CD4-positive, alpha-beta T cell treated with Interleukin-15 for 1 hour (primary cell): ENCODE measurements around the gene BCL2L12.
A peak's percentile ranks its signal among the peaks of the same experiment; 100 is the strongest.

Source experiments
- DNase-seq: peaks from one replicate; pipeline ENCODE4 v3.0.0-alpha.2; 2020

BCL2L12 gene

DNA sequence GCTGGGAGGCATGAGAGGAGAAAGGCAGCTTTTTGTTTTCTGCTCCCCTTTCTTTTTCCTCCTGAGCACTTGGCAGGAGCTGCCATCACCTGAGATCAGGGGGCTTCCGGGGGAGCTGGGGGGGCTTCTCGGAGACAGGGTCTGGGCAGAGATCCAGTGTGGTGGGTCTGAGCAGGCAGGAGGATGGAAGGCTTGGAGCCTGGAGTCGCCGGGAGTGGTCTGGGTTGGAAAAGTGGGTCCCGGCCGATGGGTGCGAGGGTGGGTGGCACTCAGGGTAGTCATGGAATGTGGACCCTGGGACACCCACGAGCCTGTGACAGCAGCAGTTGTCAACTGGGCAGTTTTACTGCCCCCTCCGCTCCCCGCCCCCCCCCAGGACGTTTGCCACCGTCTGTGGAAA is 21.4 kb downstream of the BCL2L12 start:
- no peak for DNase-seq

DNA sequence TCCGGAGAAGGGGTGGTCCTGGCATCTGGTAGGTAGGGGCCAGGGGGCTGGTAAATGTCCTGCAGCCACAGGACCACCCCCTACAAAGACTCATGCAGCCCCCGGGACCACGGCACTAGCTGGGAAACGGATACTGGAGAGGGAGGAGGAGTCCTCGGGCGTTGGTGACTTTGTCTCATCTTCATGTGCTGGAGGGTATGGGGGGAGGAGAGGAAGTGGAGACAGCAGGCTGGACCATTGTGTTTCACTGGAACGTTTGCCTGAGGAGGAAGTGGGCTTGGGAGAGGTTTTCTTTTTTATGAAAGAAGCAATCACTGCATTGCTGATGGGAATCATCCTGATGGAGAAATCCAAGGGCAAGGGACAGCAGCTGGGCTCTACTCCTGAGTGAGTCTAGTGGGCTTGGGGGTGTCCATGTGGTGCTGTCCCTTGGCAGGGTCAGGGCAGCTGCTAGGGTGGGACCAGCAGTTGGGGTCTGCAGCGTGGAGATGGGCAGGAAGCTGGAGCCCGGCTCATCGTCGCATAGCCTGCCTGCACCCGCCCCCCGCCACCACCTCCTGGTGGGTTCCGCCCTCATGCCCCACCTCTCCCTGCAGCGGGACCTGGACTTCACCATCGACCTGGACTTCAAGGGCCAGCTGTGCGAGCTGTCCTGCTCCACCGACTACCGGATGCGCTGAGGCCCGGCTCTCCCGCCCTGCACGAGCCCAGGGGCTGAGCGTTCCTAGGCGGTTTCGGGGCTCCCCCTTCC is 22.0 kb downstream of the BCL2L12 start:
- DNase-seq: no peak

DNA sequence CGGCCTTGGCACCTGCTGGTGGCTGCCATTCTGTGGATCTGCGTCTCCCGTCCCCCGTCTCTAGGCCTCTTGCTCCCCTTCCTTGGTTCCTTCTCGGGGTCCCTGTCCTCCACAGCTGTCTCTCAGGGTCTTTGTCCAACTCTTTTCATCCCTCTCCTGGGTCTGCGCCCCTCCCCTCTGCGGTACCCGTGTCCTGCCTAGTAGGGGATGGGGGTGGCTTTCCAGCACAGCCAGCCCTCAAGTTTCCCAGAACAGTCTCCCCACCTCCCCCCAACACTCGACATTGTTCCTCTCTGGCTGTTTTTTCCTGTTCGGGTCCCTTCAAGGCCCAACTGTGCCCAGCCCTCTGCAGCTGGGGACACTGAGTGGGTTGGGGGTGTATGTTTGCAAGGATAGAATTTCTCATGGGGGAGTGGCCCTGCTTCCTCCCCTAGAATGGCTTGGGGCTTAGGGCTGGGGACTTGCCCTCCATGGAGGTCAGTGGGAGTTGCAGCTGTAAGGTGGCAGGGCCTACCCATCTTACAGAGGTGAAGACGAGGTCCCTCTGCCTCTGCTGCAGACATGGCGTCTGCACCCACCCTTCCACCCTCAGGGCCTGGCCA is 22.9 kb downstream of the BCL2L12 start:
- no peak for DNase-seq

DNA sequence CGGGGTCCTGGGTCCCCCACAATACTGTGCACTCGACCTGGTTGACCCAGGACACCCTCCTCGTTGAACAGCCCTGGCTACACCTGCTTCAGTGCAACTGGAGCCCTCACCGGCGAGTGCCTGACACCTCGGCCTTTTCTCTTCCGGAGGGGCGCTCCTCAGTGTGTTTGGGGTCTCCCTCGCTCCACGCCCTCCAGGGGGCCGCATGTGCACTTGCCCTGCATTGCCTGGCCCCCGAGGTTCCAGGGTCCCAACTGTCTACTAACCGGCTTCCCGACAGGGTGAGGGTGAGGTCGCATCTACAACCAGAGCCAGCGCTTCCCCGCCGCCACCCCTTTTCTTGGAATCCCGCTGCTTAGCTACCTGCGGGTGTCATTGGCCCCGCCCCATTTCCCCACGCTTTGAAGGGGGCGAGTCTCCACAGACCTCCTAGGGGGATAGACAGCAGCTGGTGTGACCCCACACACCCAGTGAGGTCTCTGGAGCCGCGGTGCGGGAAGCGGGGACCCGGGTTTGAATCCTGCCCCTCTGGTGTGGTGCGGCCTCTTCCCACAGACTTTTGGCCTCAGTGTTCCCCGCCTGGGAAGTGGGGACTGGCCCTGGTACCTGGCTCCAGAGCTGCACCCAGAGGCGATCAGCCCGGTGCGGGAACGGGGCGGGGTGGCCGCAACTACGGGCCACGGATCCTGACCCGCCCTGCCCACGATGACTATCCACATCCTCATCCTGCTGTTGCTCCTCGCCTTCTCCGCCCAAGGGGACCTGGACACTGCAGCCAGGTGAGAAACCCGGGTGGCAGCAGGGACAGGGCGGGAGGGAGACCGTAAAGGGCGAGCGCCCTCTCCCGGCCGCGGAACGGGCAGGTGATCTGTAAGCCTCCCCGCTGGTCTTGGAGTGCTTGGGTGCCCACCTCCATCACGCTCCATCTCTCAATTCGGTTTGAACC is 23.7 kb downstream of the BCL2L12 start, which contains the start of gene ADM5:
Gene ADM5 (plus strand): TSS at position 462 of the 946 bp plus-strand sequence. CDS start 244 bp downstream, at position 706.
- peak; percentile 37 for DNase-seq

DNA sequence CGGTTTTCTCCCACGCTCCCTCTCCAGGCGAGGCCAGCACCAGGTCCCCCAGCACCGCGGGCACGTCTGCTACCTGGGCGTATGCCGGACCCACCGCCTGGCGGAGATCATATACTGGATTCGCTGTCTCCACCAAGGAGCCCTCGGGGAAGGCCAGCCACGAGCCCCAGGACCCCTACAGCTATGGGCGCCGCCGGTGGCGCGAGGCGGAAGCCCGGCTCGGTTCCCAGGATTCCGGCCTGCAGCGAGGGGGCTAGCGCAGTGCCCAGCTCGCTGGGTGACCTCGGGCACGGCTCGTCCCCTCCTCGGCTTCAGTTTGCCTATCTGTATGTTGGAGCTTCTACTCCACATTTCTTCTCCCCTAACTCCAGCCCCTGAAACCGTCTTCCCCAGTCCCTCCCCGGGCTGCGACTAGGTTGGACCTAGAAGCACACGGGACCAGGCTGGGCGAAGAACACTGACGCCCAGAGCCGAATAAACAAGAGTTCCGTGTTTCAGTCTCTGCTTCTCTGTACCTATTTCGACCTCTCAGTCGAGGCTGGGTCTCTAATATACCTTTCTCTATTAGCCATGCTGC is 24.4 kb downstream of the BCL2L12 start:
- DNase-seq: no peak

DNA sequence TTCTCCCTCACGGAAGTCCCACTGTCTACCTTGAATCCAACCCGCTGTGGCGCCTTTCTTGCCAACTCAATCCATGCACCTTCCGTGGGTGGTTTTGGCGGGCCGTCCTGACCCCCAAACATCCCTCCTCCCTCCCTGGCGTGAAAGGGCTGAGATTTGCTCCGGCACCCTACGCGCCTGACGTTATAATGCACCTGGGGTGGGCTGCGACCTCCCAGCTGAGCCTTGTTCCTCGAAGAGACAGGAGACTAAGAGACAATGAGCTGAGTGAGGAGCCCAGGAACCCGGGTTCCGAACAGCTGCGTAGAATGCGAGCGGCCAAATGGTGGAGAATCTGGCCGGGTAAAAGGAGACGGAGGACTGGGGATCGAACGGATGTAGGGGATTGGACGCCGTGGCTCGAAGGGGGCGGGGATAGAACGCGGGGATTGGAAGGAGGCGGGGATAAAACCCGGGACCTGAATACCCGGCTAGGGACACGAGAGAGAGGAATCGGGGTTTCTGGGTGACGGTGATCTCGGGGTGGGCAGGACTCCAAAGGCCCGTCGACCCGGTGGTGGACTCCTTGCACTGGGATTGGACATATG is 25.0 kb downstream of the BCL2L12 start, which contains the start of gene CPT1C:
Gene CPT1C (plus strand): TSS at position 461 of the 587 bp plus-strand sequence. CDS start 1,137 bp downstream, outside the sequence.
- peak; percentile 55 for DNase-seq

DNA sequence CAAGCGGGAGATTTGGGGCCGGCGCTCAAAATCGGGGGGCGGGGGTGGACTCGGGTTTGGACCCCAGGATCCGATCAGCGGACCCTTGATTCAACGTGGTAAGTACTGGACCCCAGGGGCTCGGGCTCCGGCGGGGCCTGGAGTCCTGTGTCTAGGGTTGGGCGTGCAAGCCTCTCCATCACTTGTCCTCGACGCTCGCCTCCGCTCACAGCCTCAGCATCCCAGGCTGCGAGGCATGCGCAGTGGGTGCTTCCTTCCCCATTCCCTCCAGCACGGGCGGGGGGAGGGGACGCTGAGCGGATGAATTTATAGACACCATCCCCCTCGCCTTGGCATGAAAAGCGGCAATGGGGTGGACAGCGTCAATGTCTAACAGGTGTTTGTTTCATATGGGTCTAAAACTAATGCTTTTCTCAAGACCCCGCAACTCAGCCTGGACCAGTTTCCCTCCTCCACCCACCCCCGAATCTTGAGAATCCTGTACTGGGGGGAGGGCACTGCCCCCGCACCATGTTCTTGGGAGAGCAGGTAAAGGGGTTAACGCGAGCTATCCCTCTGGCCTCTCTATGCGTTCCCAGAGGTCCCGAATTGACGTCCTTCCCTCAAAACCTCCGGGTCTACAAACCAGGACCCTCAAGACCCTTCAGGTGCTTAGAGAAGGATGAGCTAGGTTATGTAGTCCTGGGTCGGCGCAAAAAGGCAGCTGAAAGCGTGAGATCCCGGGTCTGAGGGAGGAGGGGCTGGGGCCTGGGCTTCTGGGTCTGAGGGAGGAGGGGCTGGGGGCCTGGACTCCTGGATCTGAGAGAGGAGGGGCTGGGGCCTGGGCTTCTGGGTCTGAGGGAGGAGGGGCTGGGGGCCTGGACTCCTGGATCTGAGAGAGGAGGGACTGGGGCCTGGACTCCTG is 25.8 kb downstream of the BCL2L12 start:
- no peak for DNase-seq

DNA sequence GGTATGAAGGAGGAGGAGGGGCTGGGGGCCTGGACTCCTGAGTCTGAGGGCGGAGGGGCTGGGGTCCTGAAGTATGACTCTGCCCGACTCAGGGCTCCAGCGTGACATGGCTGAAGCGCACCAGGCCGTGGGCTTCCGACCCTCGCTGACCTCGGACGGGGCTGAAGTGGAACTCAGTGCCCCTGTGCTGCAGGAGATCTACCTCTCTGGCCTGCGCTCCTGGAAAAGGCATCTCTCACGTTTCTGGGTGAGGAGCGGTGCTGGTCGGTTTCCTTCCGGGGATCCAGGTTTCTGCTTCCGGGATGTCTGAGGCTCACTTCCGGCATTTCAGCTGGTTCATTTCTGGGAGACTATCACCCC is 26.4 kb downstream of the BCL2L12 start:
- no peak for DNase-seq

DNA sequence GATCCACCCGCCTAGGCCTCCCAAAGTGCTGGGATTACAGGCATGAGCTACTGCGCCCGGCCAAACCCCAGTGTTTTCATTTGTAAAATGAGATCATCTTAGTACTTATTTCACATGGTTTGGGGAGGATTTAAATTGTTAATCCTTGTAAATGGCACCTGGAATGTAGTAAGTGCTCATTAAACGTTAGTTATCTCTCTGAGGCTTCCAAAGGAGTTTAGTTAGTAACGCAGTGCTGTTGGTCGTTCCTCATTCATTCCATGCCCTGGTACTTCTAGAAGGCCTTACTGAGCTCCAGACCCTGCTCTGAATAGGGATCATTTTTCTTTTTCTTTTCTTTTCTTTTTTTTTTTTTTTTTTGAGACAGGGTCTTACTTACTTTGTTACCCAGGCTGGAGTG is 30.4 kb downstream of the BCL2L12 start:
- no peak for DNase-seq

DNA sequence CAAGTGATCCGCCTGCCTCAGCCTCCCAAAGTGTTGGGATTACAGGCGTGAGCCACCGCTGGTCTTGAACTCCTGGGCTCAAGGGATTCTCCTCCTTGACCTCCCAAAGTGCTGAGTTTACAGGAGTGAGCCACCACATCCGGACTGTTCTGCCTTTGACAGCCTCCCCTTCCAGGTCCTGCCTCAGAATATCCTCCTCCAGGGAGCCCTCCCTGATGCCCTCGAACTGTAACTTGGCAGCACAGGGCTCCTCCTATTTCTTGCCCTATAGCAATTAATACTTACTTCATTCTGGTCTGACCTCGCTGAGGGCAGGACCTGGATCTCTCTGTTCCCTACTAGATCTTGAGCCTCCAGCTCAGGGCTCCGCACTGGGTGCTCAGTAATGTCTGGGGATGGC is 31.1 kb downstream of the BCL2L12 start:
- DNase-seq: no peak

DNA sequence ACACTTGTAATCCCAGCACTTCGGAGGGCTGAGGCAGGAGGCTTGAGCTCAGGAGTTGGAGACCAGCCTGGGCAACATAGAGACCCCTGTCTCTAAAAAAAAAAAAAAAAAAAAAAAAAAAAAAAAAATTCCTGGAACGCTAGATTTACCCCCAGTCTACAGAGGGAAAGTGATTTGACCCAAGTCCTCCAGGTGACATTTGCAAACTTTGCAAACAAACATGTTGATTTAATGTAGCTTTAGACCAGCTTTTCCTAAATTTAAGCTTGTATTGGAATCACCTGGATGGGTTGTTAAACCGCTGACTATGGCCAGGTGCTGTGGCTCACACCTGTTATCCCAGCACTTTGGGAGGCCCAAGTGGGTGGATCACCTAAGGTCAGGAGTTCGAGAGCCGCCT is 33.6 kb downstream of the BCL2L12 start:
- DNase-seq: no peak

DNA sequence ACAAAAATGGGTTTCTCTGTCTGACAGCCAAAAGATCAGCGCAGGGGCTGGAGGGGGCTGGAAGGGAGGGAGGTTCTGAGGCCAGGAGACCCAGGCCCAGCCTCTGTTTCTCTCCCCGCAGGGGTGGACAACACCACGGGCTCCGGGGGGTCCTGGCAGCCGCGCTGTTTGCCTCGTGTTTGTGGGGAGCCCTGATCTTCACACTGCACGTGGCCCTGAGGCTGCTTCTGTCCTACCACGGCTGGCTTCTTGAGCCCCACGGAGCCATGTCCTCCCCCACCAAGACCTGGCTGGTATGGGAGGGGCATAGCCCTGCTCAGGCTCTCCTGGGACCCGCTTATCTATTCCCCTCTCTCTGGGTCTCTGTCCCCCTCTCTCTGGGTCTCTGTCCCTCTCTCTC is 34.8 kb downstream of the BCL2L12 start:
- no peak for DNase-seq

DNA sequence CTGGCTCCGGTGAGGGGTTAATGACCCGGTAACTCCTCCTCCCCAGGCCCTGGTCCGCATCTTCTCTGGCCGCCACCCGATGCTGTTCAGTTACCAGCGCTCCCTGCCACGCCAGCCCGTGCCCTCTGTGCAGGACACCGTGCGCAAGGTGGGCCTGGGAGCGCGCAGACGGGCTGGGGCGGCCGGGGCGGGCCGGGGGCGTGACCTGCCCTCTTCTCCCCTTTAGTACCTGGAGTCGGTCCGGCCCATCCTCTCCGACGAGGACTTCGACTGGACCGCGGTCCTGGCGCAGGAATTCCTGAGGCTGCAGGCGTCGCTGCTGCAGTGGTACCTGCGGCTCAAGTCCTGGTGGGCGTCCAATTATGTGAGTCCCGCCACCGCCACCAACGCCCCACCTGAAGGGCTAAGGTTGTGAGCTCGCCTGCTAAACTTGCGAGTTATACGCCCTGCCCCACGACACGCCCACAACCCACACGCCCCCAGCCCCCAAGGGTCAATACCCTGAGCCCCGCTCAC is 35.6 kb downstream of the BCL2L12 start:
- no peak for DNase-seq

DNA sequence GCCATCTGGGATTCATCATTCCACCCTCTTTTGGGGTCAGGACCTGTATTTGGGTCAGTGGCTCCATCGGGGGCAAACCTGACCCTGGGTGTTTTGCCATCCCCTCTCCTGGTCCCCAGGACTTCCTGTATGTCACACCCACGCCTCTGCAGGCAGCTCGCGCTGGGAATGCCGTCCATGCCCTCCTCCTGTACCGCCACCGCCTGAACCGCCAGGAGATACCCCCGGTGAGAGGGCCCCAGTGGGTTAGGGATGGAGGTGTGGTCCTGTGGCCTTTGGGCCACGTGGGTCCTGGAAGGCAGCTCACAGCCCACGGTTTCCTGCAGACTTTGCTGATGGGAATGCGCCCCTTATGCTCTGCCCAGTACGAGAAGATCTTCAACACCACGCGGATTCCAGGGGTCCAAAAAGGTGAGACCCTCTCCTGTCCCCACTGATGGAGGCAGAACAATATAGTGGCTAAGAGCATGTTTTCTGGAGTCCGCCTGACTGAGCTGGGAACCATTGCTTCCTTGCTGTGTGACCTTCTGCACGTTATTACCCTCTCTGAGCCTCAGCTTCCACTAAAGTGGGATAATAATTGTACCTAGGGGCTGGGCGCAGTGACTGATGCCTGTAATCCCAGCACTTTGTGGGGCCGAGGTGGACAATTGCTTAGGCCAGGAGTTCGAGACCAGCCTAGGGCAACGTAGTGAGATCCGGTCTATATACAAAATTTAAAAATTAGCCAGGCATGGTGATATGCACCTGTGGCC is 39.3 kb downstream of the BCL2L12 start:
- no peak for DNase-seq

DNA sequence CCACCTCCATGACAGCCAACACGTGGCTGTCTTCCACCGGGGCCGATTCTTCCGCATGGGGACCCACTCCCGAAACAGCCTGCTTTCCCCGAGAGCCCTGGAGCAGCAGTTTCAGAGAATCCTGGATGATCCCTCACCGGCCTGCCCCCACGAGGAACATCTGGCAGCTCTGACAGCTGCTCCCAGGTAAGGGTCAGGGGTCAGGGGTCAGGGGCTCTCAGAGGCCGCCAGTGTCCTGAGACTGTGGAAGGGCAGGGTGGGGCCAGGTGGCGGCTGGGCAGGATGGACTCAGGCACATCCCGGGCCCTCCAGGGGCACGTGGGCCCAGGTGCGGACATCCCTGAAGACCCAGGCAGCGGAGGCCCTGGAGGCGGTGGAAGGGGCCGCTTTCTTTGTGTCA is 40.2 kb downstream of the BCL2L12 start:
- DNase-seq: no peak

DNA sequence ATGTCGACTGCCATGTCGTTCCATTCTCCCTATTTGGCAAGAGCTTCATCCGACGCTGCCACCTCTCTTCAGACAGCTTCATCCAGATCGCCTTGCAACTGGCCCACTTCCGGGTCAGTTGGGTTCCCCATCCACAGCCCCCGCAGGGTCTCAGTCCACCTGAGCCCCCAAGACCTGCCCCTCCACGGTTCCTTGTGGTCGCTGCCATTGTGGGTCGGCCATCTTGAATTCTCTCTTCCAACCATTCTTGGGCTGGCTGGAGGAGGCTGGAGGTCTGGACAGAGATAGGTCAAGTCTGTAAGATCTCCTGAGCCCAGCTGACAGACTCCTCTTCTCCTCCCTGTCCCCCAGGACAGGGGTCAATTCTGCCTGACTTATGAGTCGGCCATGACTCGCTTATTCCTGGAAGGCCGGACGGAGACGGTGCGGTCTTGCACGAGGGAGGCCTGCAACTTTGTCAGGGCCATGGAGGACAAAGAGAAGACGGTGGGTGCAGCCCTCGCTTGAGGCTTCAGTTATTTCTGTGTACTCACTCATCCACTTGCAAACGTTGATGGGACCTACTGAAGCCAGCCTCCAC is 44.7 kb downstream of the BCL2L12 start:
- DNase-seq: no peak

DNA sequence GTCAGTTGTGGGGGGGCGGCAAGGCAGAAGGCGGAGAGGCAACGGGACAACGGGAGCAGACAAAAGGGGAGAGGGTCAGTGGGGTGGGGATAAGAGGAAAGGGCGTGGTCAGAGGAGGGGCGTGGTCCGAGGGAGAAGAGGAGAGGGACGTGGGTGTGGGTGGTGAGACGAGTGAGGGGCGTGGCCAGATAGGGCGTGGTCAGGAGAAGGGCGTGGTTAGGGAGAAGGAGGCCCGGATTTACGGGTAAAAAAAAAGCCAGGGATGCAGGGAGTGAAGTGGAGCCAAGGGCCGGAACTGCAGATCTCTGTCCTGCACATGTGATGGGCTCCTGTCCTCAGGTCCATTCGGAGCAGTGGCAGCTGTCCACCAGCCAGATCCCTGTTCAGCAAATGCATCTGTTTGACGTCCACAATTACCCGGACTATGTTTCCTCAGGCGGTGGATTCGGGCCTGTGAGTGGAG is 46.7 kb downstream of the BCL2L12 start:
- no peak for DNase-seq

DNA sequence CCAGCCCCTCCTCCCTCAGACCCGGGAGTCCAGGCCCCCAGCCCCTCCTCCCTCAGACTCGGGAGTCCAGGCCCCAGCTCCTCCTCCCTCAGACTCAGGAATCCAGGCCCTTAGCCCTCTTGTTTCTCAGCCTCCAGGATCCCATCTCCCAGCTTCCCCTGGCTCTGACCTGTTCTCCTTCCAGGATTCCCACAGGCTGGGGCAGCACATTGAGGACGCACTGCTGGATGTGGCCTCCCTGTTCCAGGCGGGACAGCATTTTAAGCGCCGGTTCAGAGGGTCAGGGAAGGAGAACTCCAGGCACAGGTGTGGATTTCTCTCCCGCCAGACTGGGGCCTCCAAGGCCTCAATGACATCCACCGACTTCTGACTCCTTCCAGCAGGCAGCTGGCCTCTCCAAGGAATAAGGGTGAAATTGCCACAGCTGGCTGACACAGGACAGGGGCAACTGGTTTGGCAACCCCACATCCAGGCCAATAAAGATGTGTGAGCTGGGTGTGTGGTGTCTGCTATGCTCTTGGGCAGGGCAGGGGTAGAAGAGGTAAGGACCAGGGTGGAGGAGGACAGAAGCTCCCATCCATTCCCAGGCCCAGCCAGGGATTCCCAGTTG is 47.6 kb downstream of the BCL2L12 start:
- no peak for DNase-seq

DNA sequence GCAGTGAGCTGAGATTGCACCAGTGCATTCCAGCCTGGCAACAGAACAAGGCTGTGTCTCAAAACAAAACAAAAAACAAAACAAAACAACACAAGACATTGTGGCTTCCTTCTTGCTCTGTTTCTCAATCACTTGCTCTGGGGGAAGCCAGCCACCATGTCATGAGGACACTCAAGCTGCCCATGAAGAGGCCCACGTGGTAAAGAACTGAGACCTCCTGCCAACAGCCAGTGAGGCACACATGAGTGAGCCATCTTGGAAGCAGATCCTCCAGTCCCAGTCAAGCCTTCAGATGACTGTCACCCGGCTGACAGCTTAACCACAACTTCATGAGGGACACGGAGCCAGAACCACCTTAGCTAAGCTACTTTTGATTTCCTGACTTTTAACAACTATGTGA is 50.4 kb downstream of the BCL2L12 start:
- DNase-seq: no peak

DNA sequence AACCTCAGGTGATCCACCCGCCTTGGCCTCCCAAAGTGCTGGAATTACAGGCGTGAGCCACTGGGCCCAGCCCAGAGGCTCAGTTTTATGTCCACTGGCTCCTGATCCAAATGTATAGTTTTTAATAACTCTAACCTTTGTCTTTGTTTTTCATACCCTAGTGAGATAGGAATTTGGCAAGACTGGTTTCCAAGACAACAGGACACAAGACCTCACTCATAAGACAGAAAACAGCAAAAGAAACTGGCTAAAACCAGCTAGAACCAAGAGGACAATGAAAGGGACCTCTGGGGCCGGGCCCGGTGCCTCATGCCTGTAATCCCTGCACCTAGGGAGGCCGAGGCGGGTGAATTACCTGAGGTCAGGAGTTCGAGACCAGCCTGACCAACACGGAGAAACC is 52.8 kb downstream of the BCL2L12 start:
- no peak for DNase-seq
